VCaP (cell line): ENCODE data around the gene IDUA.

Source experiments
- H3K27ac ChIP-seq: fragments of 450-650 bp; 2 replicates; pipeline ENCODE4 v1.5.1; 2017
- CTCF ChIP-seq: fragments of 450-650 bp; conservative IDR thresholded peaks from 2 replicates; pipeline ENCODE4 v1.5.1; 2017; ENCODE audit warnings: mild to moderate bottlenecking, moderate library complexity

The IDUA gene

DNA sequence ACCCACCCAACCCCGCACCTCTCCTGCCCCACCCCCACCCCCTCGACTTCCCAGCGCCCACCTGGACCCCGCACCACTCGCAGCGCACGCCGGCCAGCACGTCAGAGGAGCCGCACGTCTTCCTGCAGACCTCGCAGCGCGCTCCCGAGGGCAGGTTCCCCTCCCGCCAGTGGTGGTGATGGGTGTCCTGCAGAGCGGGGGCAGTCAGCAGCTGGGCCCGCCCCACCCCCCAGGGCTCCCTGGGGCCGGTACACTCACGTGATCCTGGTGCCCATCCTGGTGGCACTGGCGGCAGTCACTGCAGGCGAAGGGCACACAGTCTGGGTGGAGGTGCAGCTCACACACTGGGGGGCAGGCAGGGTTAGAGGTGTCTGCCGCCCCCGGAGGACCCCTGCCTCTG, 18.6 kb upstream of the IDUA start:
- no peak overlapping the region for H3K27ac ChIP-seq

GRCh38 chr4:968621-969394, 18.0 kb upstream of the IDUA start:
- H3K27ac ChIP-seq, result no peak overlapping the region
- TF ChIP-seq CTCF, result no peak

More for the DNA sequence above, 18.6 kb upstream of the IDUA start:
- TF ChIP-seq CTCF, result no peak

GRCh38 chr4:970046-970745, 16.6 kb upstream of the IDUA start:
- H3K27ac ChIP-seq, result no peak overlapping the region
- no peak for TF ChIP-seq CTCF

DNA sequence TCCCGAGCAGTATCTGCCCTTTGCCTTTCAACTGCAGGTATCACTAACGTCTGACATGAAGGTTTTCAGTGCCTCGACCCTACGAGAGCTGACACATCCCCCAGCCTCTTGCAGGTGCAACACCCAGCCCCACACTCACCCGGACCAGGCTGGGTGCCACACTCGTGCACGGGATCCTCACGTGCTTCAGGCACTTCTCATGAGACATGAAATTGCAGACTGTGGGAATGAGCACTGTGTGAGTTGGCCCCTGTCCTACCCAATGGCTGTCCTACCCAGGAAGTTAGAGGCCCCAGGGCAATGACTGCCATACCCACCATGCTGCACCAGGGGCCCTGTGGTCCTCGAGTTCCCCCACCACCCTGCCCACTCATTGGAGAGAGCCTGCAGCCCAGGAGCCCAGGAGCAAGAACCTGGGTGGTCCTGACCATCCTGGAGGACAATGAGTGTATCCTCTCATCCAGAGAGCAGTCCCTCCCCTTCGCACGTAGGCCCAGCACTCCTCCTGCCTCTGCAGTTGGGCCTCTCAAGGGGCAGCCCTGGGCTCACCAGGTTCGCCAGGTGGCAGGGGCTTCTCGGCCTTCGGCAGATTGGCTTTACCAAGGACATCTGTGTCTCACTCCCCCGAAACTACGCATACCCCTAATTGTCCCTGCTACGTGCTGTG, 15.9 kb upstream of the IDUA start:
- TF ChIP-seq CTCF, result no peak

GRCh38 chr4:971666-972500, 15.0 kb upstream of the IDUA start:
- TF ChIP-seq CTCF, result no peak
- peak overlapping the region; percentile 59; the same call in 1 of the 2 replicates for H3K27ac ChIP-seq

More for the DNA sequence above, 15.9 kb upstream of the IDUA start:
- no peak overlapping the region for H3K27ac ChIP-seq

DNA sequence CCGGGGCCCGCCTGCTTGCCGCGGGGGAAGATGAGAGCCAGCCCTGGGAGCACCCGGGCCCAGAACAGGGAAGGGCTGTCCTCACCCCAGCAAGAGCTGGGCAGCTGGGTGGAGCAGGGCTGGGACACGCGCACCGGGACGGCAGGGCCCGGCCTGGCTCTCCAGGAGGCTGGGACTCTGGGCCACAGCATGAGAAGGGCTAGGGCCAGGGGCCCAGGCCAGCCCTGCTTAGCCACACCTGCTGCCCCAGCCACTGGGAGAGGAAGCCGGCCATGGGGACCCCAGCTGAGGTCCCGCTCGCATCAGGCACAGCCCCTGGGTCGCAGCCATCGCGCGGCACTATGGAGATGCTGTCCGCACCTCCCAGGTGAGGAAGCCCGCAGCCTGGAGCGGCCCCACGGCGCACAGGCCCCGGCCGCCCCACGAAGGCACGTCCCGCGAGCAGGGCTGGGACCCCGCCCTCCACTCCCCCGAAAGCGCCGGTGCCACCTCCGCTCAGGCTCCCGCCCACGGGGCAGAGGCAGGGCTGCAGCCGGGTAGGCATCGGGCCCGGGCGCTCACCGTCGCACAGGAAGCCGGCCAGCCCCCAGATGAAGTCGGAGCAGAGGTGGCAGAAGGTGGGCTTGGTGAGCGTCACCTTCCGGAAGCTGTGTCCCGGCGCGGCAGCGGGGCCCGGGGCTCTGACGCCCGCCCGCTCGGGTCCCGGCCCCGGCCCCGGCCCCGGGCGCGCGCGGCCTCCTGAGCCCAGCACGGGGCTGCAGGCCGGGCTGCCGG, 14.0 kb upstream of the IDUA start:
- TF ChIP-seq CTCF, result no peak

More for the DNA sequence above, 14.0 kb upstream of the IDUA start:
- peak overlapping the region; percentile 59; the same call in 1 of the 2 replicates for H3K27ac ChIP-seq
